CD4-positive, alpha-beta memory T cell (primary cell): Measurements from ENCODE around the gene PHF21B. TPM values are rescaled to one million over a fixed set of nuclear protein-coding genes. Genes with fewer than 3 reads are reported as not detected.

ENCODE experiments used
- CTCF ChIA-PET: fragments of 350-600 bp; sonication (Branson Sonifier 250); formaldehyde crosslinking; loops from one replicate; lab custom pipeline; 2021; ENCODE audit warnings: inconsistent platforms; ENCODE audit not compliant: partially characterized antibody; lab: Charles Lee
- POLR2A ChIA-PET: fragments of 350-600 bp; sonication (Branson Sonifier 250); formaldehyde crosslinking; loops from one replicate; lab custom pipeline; 2021; ENCODE audit not compliant: partially characterized antibody; lab: Charles Lee
- DNase-seq, 5 donors: peaks; one replicate each; pipeline versions ENCODE4 v3.0.0 to v3.0.0-alpha.2; 2020 to 2022; ENCODE audit warnings: mixed read lengths in 1 of 5
- H3K27ac ChIP-seq: one replicate; pipeline ENCODE4 v1.7.0; 2013; ENCODE audit warnings: low read depth, low read length
- H3K27me3 ChIP-seq: 2 replicates; pipeline ENCODE4 v1.7.0; 2013; ENCODE audit warnings: mild to moderate bottlenecking, low read length, moderate library complexity; ENCODE audit not compliant: insufficient read depth
- H3K36me3 ChIP-seq: 2 replicates; pipeline ENCODE4 v1.7.0; 2013; ENCODE audit warnings: mild to moderate bottlenecking, low read length, moderate library complexity; ENCODE audit not compliant: insufficient read depth
- H3K4me1 ChIP-seq: 2 replicates; pipeline ENCODE4 v1.7.0; 2013; ENCODE audit warnings: mild to moderate bottlenecking, low read length, moderate library complexity; ENCODE audit not compliant: insufficient read depth
- H3K4me3 ChIP-seq, 2 donors: one replicate each; pipeline ENCODE4 v1.7.0; 2013; ENCODE audit warnings: low read length in 2 of 2, mild to moderate bottlenecking in 1 of 2
- H3K9me3 ChIP-seq, 2 donors: one replicate each; pipeline ENCODE4 v1.7.0; 2013; ENCODE audit warnings: low read length in 2 of 2, control low read depth in 1 of 2; ENCODE audit not compliant: control insufficient read depth in 1 of 2
- H3K27ac Mint-ChIP-seq, 7 donors: one replicate each; pipeline ENCODE4 v1.8.0; 2020 to 2021; ENCODE audit warnings: mixed read lengths in 7 of 7, mild to moderate bottlenecking in 6 of 7, inconsistent platforms in 3 of 7, moderate library complexity in 3 of 7
- H3K27me3 Mint-ChIP-seq, 2 donors: one replicate each; pipeline ENCODE4 v1.8.0; 2020 to 2021; ENCODE audit warnings: mixed read lengths in 2 of 2
- H3K36me3 Mint-ChIP-seq, 2 donors: one replicate each; pipeline ENCODE4 v1.8.0; 2020 to 2021; ENCODE audit warnings: mixed read lengths in 2 of 2, inconsistent platforms in 1 of 2, mild to moderate bottlenecking in 1 of 2
- H3K4me1 Mint-ChIP-seq, 4 donors: one replicate each; pipeline ENCODE4 v1.8.0; 2020 to 2021; ENCODE audit warnings: mixed read lengths in 4 of 4, mild to moderate bottlenecking in 1 of 4
- H3K4me3 Mint-ChIP-seq, 8 donors: one replicate each; pipeline ENCODE4 v1.8.0; 2020 to 2021; ENCODE audit warnings: mixed read lengths in 8 of 8, mild to moderate bottlenecking in 7 of 8, moderate library complexity in 6 of 8, inconsistent platforms in 3 of 8
- H3K9me3 Mint-ChIP-seq, 8 donors: one replicate each; pipeline ENCODE4 v1.8.0; 2020 to 2021; ENCODE audit warnings: mixed read lengths in 8 of 8, mild to moderate bottlenecking in 5 of 8, inconsistent platforms in 3 of 8, moderate library complexity in 1 of 8
- intact Hi-C: fragments of 100-400 bp; cut with micrococcal nuclease; formaldehyde crosslinking; loops from one replicate; pipeline ENCODE4 v1.15.1; 2023
- polyA plus RNA-seq, 2 donors: library from polyadenylated mRNA; unstranded; fragments of 300-500 nt; fragmentation: Illumina TruSeq; gene quantifications; one replicate each; pipeline ENCODE4 v1.2.3, GENCODE V29; 2021
- total RNA-seq, 2 experiments: library from RNA; stranded (reverse); gene quantifications; one replicate each; pipeline ENCODE4 v1.2.3, GENCODE V29; 2021

Gene PHF21B
- total and polyA plus RNA-seq, 4 experiments from 2014 or later = not detected

- peaks cover 3 to 5% of the 10 kb centered on the region in 2 donors for H3K27me3 Mint-ChIP-seq
- ChIA-PET POLR2A (no interaction called here), CTCF (no interaction called here)
- intact Hi-C loops = no loop called here
- H3K27ac ChIP-seq = no peak overlapping the region
- no peaks in the 10 kb centered on the region for H3K9me3 ChIP-seq
- H3K36me3 Mint-ChIP-seq = no peaks in the 10 kb centered on the region
- no peak overlapping the region for H3K4me3 ChIP-seq
- no peaks in the 10 kb centered on the region for H3K4me1 Mint-ChIP-seq
- no peak for DNase-seq
- H3K27ac Mint-ChIP-seq = no peak overlapping the region
- H3K4me1 ChIP-seq = no peaks in the 10 kb centered on the region
- no peaks in the 10 kb centered on the region for H3K27me3 ChIP-seq
- H3K4me3 Mint-ChIP-seq = no peak overlapping the region
- no peaks in the 10 kb centered on the region for H3K36me3 ChIP-seq
- peaks cover 0 to 6% (median 0%) of the 10 kb centered on the region in 8 donors for H3K9me3 Mint-ChIP-seq
Measured at GRCh38 chr22:44950806-44951509, 58.8 kb downstream of the PHF21B start.

GRCh38 chr22:44947846-44948245, 62.0 kb downstream of the PHF21B start:
- no peaks in the 10 kb centered on the region for H3K27me3 ChIP-seq
- no peaks in the 10 kb centered on the region for H3K4me1 ChIP-seq
- no peak overlapping the region for H3K27ac Mint-ChIP-seq
- H3K4me3 Mint-ChIP-seq = no peak overlapping the region
- CTCF ChIA-PET = no interaction called here
- no peaks in the 10 kb centered on the region for H3K36me3 Mint-ChIP-seq
- POLR2A ChIA-PET = no interaction called here
- no peak for DNase-seq
- H3K36me3 ChIP-seq = no peaks in the 10 kb centered on the region
- no peaks in the 10 kb centered on the region for H3K9me3 ChIP-seq
- H3K27me3 Mint-ChIP-seq = peaks cover 0 to 3% of the 10 kb centered on the region in 2 donors
- intact Hi-C loops = no loop called here
- H3K4me1 Mint-ChIP-seq = no peaks in the 10 kb centered on the region
- H3K4me3 ChIP-seq = no peak overlapping the region
- H3K9me3 Mint-ChIP-seq = peaks cover 0 to 4% (median 0%) of the 10 kb centered on the region in 8 donors
- H3K27ac ChIP-seq = no peak overlapping the region

- Mint-ChIP-seq H3K4me3 (no peak overlapping the region), H3K9me3 (peaks cover 0 to 4% (median 0%) of the 10 kb centered on the region in 8 donors), H3K27me3 (peaks cover 0 to 3% of the 10 kb centered on the region in 2 donors), H3K27ac (no peak overlapping the region), H3K36me3 (no peaks in the 10 kb centered on the region), H3K4me1 (no peaks in the 10 kb centered on the region)
- Histone ChIP-seq H3K27me3 (no peaks in the 10 kb centered on the region), H3K9me3 (no peaks in the 10 kb centered on the region), H3K36me3 (no peaks in the 10 kb centered on the region), H3K4me1 (no peaks in the 10 kb centered on the region), H3K4me3 (no peak overlapping the region), H3K27ac (no peak overlapping the region)
- no peak for DNase-seq
- CTCF ChIA-PET = no interaction called here
- POLR2A ChIA-PET = no interaction called here
- intact Hi-C loops = no loop called here
Measured at GRCh38 chr22:44947049-44947448, 62.8 kb downstream of the PHF21B start.

- H3K9me3 Mint-ChIP-seq = no peaks in the 10 kb centered on the region
- peaks cover 3 to 6% of the 10 kb centered on the region in 2 donors for H3K27me3 Mint-ChIP-seq
- Histone ChIP-seq H3K4me1 (no peaks in the 10 kb centered on the region), H3K27ac (no peak overlapping the region), H3K4me3 (no peak overlapping the region), H3K9me3 (no peaks in the 10 kb centered on the region), H3K36me3 (no peaks in the 10 kb centered on the region), H3K27me3 (no peaks in the 10 kb centered on the region)
- no peaks in the 10 kb centered on the region for H3K4me1 Mint-ChIP-seq
- no peaks in the 10 kb centered on the region for H3K36me3 Mint-ChIP-seq
- POLR2A ChIA-PET = no interaction called here
- CTCF ChIA-PET = no interaction called here
- intact Hi-C loops = no loop called here
- no peak overlapping the region for H3K27ac Mint-ChIP-seq
- H3K4me3 Mint-ChIP-seq = no peak overlapping the region
- no peak for DNase-seq
Measured at GRCh38 chr22:44944883-44945601, 64.8 kb downstream of the PHF21B start.

GRCh38 chr22:44943701-44944324, 66.0 kb downstream of the PHF21B start:
- Mint-ChIP-seq H3K27me3 (peaks cover 6% of the 10 kb centered on the region in 2 donors), H3K27ac (no peak overlapping the region), H3K4me3 (no peak overlapping the region), H3K4me1 (no peaks in the 10 kb centered on the region), H3K36me3 (no peaks in the 10 kb centered on the region), H3K9me3 (no peaks in the 10 kb centered on the region)
- Histone ChIP-seq H3K27me3 (no peaks in the 10 kb centered on the region), H3K4me3 (no peak overlapping the region), H3K27ac (no peak overlapping the region), H3K36me3 (no peaks in the 10 kb centered on the region), H3K4me1 (no peaks in the 10 kb centered on the region), H3K9me3 (no peaks in the 10 kb centered on the region)
- CTCF ChIA-PET = no interaction called here
- no peak for DNase-seq
- POLR2A ChIA-PET = no interaction called here
- intact Hi-C loops = no loop called here

GRCh38 chr22:44942979-44943700, 66.7 kb downstream of the PHF21B start:
- Mint-ChIP-seq H3K27ac (no peak overlapping the region), H3K9me3 (no peaks in the 10 kb centered on the region), H3K27me3 (peaks cover 6 to 7% of the 10 kb centered on the region in 2 donors), H3K4me1 (no peaks in the 10 kb centered on the region), H3K4me3 (no peak overlapping the region), H3K36me3 (no peaks in the 10 kb centered on the region)
- POLR2A ChIA-PET = no interaction called here
- Histone ChIP-seq H3K4me1 (no peaks in the 10 kb centered on the region), H3K27ac (no peak overlapping the region), H3K27me3 (no peaks in the 10 kb centered on the region), H3K9me3 (no peaks in the 10 kb centered on the region), H3K36me3 (no peaks in the 10 kb centered on the region), H3K4me3 (no peak overlapping the region)
- intact Hi-C loops = no loop called here
- no peak for DNase-seq
- CTCF ChIA-PET = no interaction called here

GRCh38 chr22:44942056-44942455, 67.7 kb downstream of the PHF21B start:
- Mint-ChIP-seq H3K36me3 (no peaks in the 10 kb centered on the region), H3K9me3 (no peaks in the 10 kb centered on the region), H3K4me3 (no peak overlapping the region), H3K4me1 (no peaks in the 10 kb centered on the region), H3K27ac (no peak overlapping the region), H3K27me3 (peaks cover 5 to 6% of the 10 kb centered on the region in 2 donors)
- DNase-seq = no peak
- H3K9me3 ChIP-seq = no peaks in the 10 kb centered on the region
- no peaks in the 10 kb centered on the region for H3K4me1 ChIP-seq
- intact Hi-C loops = no loop called here
- H3K4me3 ChIP-seq = no peak overlapping the region
- ChIA-PET CTCF (no interaction called here), POLR2A (no interaction called here)
- no peaks in the 10 kb centered on the region for H3K36me3 ChIP-seq
- no peaks in the 10 kb centered on the region for H3K27me3 ChIP-seq
- H3K27ac ChIP-seq = no peak overlapping the region
